ENCODE data around the gene TMEM139.

DNA sequence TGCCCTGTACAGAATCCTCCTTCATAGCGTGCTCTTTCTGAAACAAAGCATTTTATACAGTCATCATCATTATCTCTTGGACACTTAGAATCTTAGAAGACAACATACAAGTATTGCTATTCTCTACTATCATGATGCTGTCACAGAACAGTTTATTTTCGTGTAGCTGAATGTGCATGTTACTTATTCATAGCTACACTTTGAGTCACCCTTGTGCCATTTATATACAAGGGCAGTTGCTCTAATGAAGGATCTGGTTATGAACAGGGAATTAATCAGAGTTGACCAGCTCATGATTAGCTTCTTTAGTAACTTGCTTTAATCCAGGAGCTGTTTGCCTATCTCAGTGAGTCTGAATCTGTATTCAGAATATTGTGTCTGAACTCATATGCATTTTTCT is 14.6 kb downstream of the TMEM139 start:
- TF ChIP-seq CTCF (IDR thresholded peaks at IDR 0.05; ENCODE audit: insufficient read depth, low read length) = no peak
- TF ChIP-seq, protein P1, sequence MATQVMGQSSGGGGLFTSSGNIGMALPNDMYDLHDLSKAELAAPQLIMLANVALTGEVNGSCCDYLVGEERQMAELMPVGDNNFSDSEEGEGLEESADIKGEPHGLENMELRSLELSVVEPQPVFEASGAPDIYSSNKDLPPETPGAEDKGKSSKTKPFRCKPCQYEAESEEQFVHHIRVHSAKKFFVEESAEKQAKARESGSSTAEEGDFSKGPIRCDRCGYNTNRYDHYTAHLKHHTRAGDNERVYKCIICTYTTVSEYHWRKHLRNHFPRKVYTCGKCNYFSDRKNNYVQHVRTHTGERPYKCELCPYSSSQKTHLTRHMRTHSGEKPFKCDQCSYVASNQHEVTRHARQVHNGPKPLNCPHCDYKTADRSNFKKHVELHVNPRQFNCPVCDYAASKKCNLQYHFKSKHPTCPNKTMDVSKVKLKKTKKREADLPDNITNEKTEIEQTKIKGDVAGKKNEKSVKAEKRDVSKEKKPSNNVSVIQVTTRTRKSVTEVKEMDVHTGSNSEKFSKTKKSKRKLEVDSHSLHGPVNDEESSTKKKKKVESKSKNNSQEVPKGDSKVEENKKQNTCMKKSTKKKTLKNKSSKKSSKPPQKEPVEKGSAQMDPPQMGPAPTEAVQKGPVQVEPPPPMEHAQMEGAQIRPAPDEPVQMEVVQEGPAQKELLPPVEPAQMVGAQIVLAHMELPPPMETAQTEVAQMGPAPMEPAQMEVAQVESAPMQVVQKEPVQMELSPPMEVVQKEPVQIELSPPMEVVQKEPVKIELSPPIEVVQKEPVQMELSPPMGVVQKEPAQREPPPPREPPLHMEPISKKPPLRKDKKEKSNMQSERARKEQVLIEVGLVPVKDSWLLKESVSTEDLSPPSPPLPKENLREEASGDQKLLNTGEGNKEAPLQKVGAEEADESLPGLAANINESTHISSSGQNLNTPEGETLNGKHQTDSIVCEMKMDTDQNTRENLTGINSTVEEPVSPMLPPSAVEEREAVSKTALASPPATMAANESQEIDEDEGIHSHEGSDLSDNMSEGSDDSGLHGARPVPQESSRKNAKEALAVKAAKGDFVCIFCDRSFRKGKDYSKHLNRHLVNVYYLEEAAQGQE (IDR thresholded peaks at IDR 0.05; ENCODE audit: insufficient replicate concordance, low read depth) = no peak
- TF ChIP-seq GABPA (IDR thresholded peaks at IDR 0.05; ENCODE audit: low read depth) = no peak
- TF ChIP-seq POLR2AphosphoS5 (IDR thresholded peaks at IDR 0.05; ENCODE audit: low read depth) = no peak

Measured in HL-60 (cell line).